H1 (cell line): ENCODE data around the gene SCGB2B2. TPM values are rescaled to one million over a fixed set of nuclear protein-coding genes. Genes with fewer than 3 reads are reported as not detected.

Experiments used
- CTCF ChIA-PET: fragments of 300-600 bp; sonication (Branson Sonifier 250); formaldehyde crosslinking; loops from one replicate; lab custom pipeline; 2021; ENCODE audit not compliant: partially characterized antibody; lab: Charles Lee
- POLR2A ChIA-PET: fragments of 300-600 bp; sonication (Branson Sonifier 250); formaldehyde crosslinking; loops from one replicate; lab custom pipeline; 2021; ENCODE audit warnings: inconsistent platforms; ENCODE audit not compliant: partially characterized antibody; lab: Charles Lee
- DNase-seq, 2 experiments: peaks; one replicate each; pipeline versions ENCODE4 v3.0.0 to v3.0.0-alpha.2; 2010 to 2022; ENCODE audit warnings: low spot score in 2 of 2, low read depth in 1 of 2, mixed read lengths in 1 of 2
- FAIRE-seq: peaks from 2 replicates; lab custom pipeline; 2011; peaks lifted over from hg19 to GRCh38; lab: Jason Lieb, UNC
- H2AFZ ChIP-seq: 2 replicates; pipeline ENCODE4 v1.8.1; 2012; ENCODE audit warnings: low read length, inconsistent platforms
- H2AK5ac ChIP-seq: 2 replicates; pipeline ENCODE4 v1.6.1; 2013; ENCODE audit warnings: low read depth, low read length
- H2BK120ac ChIP-seq: replicated peaks from 2 replicates; pipeline ENCODE3; 2013; ENCODE audit warnings: low read depth, low read length, inconsistent platforms
- H2BK12ac ChIP-seq: 2 replicates; pipeline ENCODE4 v1.6.1; 2013; ENCODE audit warnings: low read depth, low read length
- H2BK15ac ChIP-seq: 2 replicates; pipeline ENCODE4 v1.6.1; 2013; ENCODE audit warnings: low read length
- H2BK20ac ChIP-seq: 2 replicates; pipeline ENCODE4 v1.6.1; 2013; ENCODE audit warnings: low read length
- H2BK5ac ChIP-seq: 2 replicates; pipeline ENCODE4 v1.6.1; 2013; ENCODE audit warnings: low read depth, low read length
- H3K14ac ChIP-seq: 2 replicates; pipeline ENCODE4 v1.6.1; 2013; ENCODE audit warnings: inconsistent platforms; ENCODE audit not compliant: insufficient read length
- H3K18ac ChIP-seq: 2 replicates; pipeline ENCODE4 v1.6.1; 2013; ENCODE audit warnings: low read length; ENCODE audit errors: extremely low read depth
- H3K23ac ChIP-seq: 2 replicates; pipeline ENCODE4 v1.6.1; 2013; ENCODE audit warnings: inconsistent platforms; ENCODE audit not compliant: insufficient read length
- H3K23me2 ChIP-seq: 2 replicates; pipeline ENCODE4 v1.6.1; 2013; ENCODE audit warnings: low read depth, low read length
- H3K27ac ChIP-seq: 2 replicates; pipeline ENCODE4 v1.6.1; 2011; ENCODE audit warnings: low read depth, low read length, inconsistent platforms
- H3K27me3 ChIP-seq, 4 experiments: replicated peaks in 1 of 4; 1 replicate in 1 of 4; 2 replicates in 3 of 4; pipeline versions ENCODE4 v1.6.1 to v1.8.1; 2011 to 2013; ENCODE audit warnings: low read length in 3 of 4, mild to moderate bottlenecking in 3 of 4, inconsistent platforms in 2 of 4, mixed read lengths in 2 of 4, moderate library complexity in 1 of 4; ENCODE audit not compliant: control insufficient read depth in 3 of 4, insufficient read depth in 3 of 4; ENCODE audit errors: extremely low read depth in 1 of 4
- H3K36me3 ChIP-seq, 4 experiments: 2 replicates each; pipeline versions ENCODE4 v1.6.1 to v1.8.1; 2011 to 2013; ENCODE audit warnings: mild to moderate bottlenecking in 4 of 4, low read length in 3 of 4, moderate library complexity in 2 of 4, control low read depth in 1 of 4, inconsistent platforms in 1 of 4; ENCODE audit not compliant: insufficient read depth in 4 of 4, control insufficient read depth in 2 of 4
- H3K4ac ChIP-seq: replicated peaks from 2 replicates; pipeline ENCODE3; 2013; ENCODE audit warnings: low read length, low read depth, mixed read lengths, inconsistent platforms; ENCODE audit not compliant: insufficient read length
- H3K4me1 ChIP-seq, 4 experiments: replicated peaks in 1 of 4; 1 replicate in 1 of 4; 2 replicates in 3 of 4; pipeline versions ENCODE4 v1.6.1 to v1.8.1; 2011 to 2013; ENCODE audit warnings: low read length in 3 of 4, inconsistent platforms in 2 of 4, mixed read lengths in 1 of 4; ENCODE audit not compliant: insufficient read depth in 4 of 4, control insufficient read depth in 3 of 4
- H3K4me2 ChIP-seq, 2 experiments: 2 replicates each; pipeline versions ENCODE4 v1.6.1 to v1.8.1; 2011 to 2013; ENCODE audit warnings: low read depth in 2 of 2, low read length in 2 of 2, control low read depth in 1 of 2, inconsistent platforms in 1 of 2, mild to moderate bottlenecking in 1 of 2; ENCODE audit not compliant: insufficient read depth in 1 of 2
- H3K4me3 ChIP-seq, 4 experiments: fragments of 200-600, 300-600 bp in 1 of 4; sonication (generic), shearing (Covaris generic), sonication (Bioruptor Twin) in 1 of 4; 2 replicates each; pipeline versions ENCODE4 v1.5.1 to v1.8.1; 2011 to 2016; ENCODE audit warnings: low read length in 4 of 4, low read depth in 3 of 4, control low read depth in 2 of 4, inconsistent platforms in 2 of 4, mild to moderate bottlenecking in 2 of 4, mixed read lengths in 1 of 4, moderate library complexity in 1 of 4; ENCODE audit not compliant: insufficient read depth in 2 of 4; ENCODE audit errors: extremely low read depth in 1 of 4
- H3K56ac ChIP-seq: replicated peaks from 2 replicates; pipeline ENCODE3; 2013; ENCODE audit warnings: low read depth, mild to moderate bottlenecking, mixed read lengths, low read length, inconsistent platforms; ENCODE audit not compliant: insufficient read length
- H3K79me1 ChIP-seq: 2 replicates; pipeline ENCODE4 v1.6.1; 2013; ENCODE audit warnings: low read depth, low read length, control low read depth
- H3K79me2 ChIP-seq, 2 experiments: 2 replicates each; pipeline versions ENCODE4 v1.6.1 to v1.8.1; 2012 to 2013; ENCODE audit warnings: low read length in 2 of 2, mild to moderate bottlenecking in 2 of 2, inconsistent platforms in 1 of 2; ENCODE audit not compliant: insufficient read depth in 2 of 2, control insufficient read depth in 1 of 2
- H3K9ac ChIP-seq, 4 experiments: replicated peaks in 1 of 4; 1 replicate in 1 of 4; 2 replicates in 3 of 4; pipeline versions ENCODE4 v1.6.1 to v1.8.1; 2011 to 2013; ENCODE audit warnings: low read depth in 3 of 4, low read length in 3 of 4, control low read depth in 2 of 4, mild to moderate bottlenecking in 2 of 4, moderate library complexity in 2 of 4, inconsistent platforms in 1 of 4; ENCODE audit errors: extremely low read depth in 1 of 4
- H3K9me3 ChIP-seq, 2 experiments: 2 replicates each; pipeline versions ENCODE4 v1.6.1 to v1.8.1; 2012 to 2013; ENCODE audit warnings: mild to moderate bottlenecking in 2 of 2, moderate library complexity in 2 of 2, control low read depth in 1 of 2, inconsistent platforms in 1 of 2, low read depth in 1 of 2, low read length in 1 of 2, mixed read lengths in 1 of 2; ENCODE audit not compliant: insufficient read depth in 2 of 2
- H4K20me1 ChIP-seq, 2 experiments: replicated peaks in 1 of 2; 2 replicates each; pipeline versions ENCODE3 to v1.8.1; 2011 to 2013; ENCODE audit warnings: inconsistent platforms in 2 of 2, low read length in 2 of 2, mild to moderate bottlenecking in 1 of 2; ENCODE audit not compliant: insufficient read depth in 2 of 2, control insufficient read depth in 1 of 2
- H4K5ac ChIP-seq: 2 replicates; pipeline ENCODE4 v1.6.1; 2013; ENCODE audit warnings: low read length, low read depth, mixed read lengths, inconsistent platforms; ENCODE audit not compliant: insufficient read length
- H4K8ac ChIP-seq: 2 replicates; pipeline ENCODE4 v1.8.0; 2013; ENCODE audit warnings: mild to moderate bottlenecking, moderate library complexity, low read length, inconsistent platforms; ENCODE audit not compliant: insufficient read depth; ENCODE audit errors: extremely low read depth
- H4K91ac ChIP-seq: replicated peaks from 2 replicates; pipeline ENCODE3; 2013; ENCODE audit warnings: low read length, mixed read lengths, inconsistent platforms; ENCODE audit not compliant: insufficient read length
- CEBPB ChIP-seq: IDR thresholded peaks from 2 replicates; pipeline ENCODE4 v1.6.1; 2012; ENCODE audit warnings: low read depth, low read length
- CHD1 ChIP-seq: IDR thresholded peaks from 2 replicates; pipeline ENCODE4 v1.6.1; 2012; ENCODE audit warnings: low read depth, low read length, improper control_type of control experiment
- CTBP2 ChIP-seq: IDR thresholded peaks from 2 replicates; pipeline ENCODE4 v1.7.0; 2011; ENCODE audit warnings: borderline replicate concordance, mild to moderate bottlenecking, moderate library complexity, mixed read lengths, low read length; ENCODE audit not compliant: insufficient read depth, insufficient read length
- CTCF ChIP-seq, 3 experiments: IDR thresholded peaks; 1 replicate in 2 of 3; 2 replicates in 1 of 3; pipeline versions ENCODE4 v1.5.1 to v1.6.1; 2011; ENCODE audit warnings: low read length in 3 of 3, mild to moderate bottlenecking in 3 of 3, inconsistent platforms in 2 of 3, low read depth in 1 of 3, moderate library complexity in 1 of 3; ENCODE audit not compliant: insufficient read depth in 1 of 3; ENCODE audit errors: control extremely low read depth in 1 of 3
- NANOG ChIP-seq: IDR thresholded peaks from 2 replicates; pipeline ENCODE4 v1.6.1; 2011; ENCODE audit warnings: low read length, low read depth, mild to moderate bottlenecking, inconsistent platforms; ENCODE audit not compliant: insufficient read depth, poor library complexity, severe bottlenecking
- NRF1 ChIP-seq: IDR thresholded peaks from 2 replicates; pipeline ENCODE4 v1.6.1; 2011; ENCODE audit warnings: mild to moderate bottlenecking, low read depth, low read length, improper control_type of control experiment
- RBBP5 ChIP-seq: IDR thresholded peaks from 2 replicates; pipeline ENCODE4 v1.7.1; 2012; ENCODE audit warnings: low read depth, mild to moderate bottlenecking, inconsistent platforms, low read length, moderate library complexity, borderline replicate concordance
- RNF2 ChIP-seq: fragments of 200-900, 300-1000 bp; sonication (generic); IDR thresholded peaks from 2 replicates; pipeline ENCODE4 v1.7.1; 2016; ENCODE audit warnings: borderline replicate concordance, low read depth, mild to moderate bottlenecking, antibody characterized with exemption, low read length; ENCODE audit not compliant: poor library complexity, severe bottlenecking; ENCODE audit errors: missing control alignments
- SAP30 ChIP-seq: fragments of 300-600 bp; sonication (generic); IDR thresholded peaks from 2 replicates; pipeline ENCODE4 v1.7.1; 2012; ENCODE audit warnings: low read length, moderate library complexity, mild to moderate bottlenecking, inconsistent platforms; ENCODE audit not compliant: insufficient read depth, insufficient replicate concordance
- TAF7 ChIP-seq: optimal IDR thresholded peaks from 2 replicates; pipeline ENCODE3; 2011; ENCODE audit warnings: low read depth, mild to moderate bottlenecking, inconsistent platforms, low read length, moderate library complexity, borderline replicate concordance
- WGBS, 2 experiments: shearing (Covaris generic) in 1 of 2; methylation state at CpG; one replicate each; pipeline versions ENCODE4 v1.1.6 to v1.1.7; 2013 to 2015; ENCODE audit warnings: low lambda C conversion rate in 2 of 2, mixed read lengths in 2 of 2, inconsistent platforms in 1 of 2, low coverage in 1 of 2, missing lambda C conversion rate in 1 of 2; ENCODE audit not compliant: insufficient replicate concordance in 2 of 2, insufficient coverage in 1 of 2, insufficient read length in 1 of 2; ENCODE audit errors: extremely low coverage in 1 of 2, missing lambda C conversion rate in 1 of 2; 5-methylcytosine and 5-hydroxymethylcytosine counted together
- polyA plus RNA-seq, 7 experiments: library from polyadenylated mRNA; depleted of rRNA in 3 of 7; stranded (reverse) in 5 of 7; unstranded in 2 of 7; fragments of >200 nt in 5 of 7; fragments of 200-250 nt in 2 of 7; gene quantifications; 1 replicate in 5 of 7; 2 replicates in 1 of 7; 4 replicates in 1 of 7; pipeline versions ENCODE4 v1.2.1 to v1.2.3, GENCODE V29; 2011 to 2013; ENCODE audit warnings: missing spikeins in 2 of 7, mixed read lengths in 2 of 7
- total RNA-seq: library from RNA; stranded (reverse); fragmentation: NEBNext Ultra II Directional; extraction: Animal tissue kit (Norgen Biotek cat#: 25700); gene quantifications from 2 replicates; pipeline ENCODE4 v1.2.1, GENCODE V29; 2021

The SCGB2B2 gene
- total and polyA plus RNA-seq, 2 of the 8 experiments (the other 6 are each of a cell fraction or from before 2014, with no cell fraction given), result 0.09 TPM; not detected in 1

GRCh38 chr19:34661357-34661756 is 15.6 kb downstream of the SCGB2B2 start:
- H3K14ac ChIP-seq, result no peak overlapping the region
- FAIRE-seq (no peak), DNase-seq (no peak)
- H3K23ac ChIP-seq, result no peak overlapping the region
- H2BK120ac ChIP-seq, result no peak overlapping the region
- no peaks in the 10 kb centered on the region for H3K79me2 ChIP-seq
- POLR2A ChIA-PET, result interaction anchor here (1.0 kb wide), 1 partner anchor 17 kb away, joined by 3 read pairs; no protein-coding TSS in a partner anchor
- no peaks in the 10 kb centered on the region for H3K79me1 ChIP-seq
- no peak overlapping the region for H2BK15ac ChIP-seq
- H3K18ac ChIP-seq, result no peak overlapping the region
- WGBS, 2 experiments, result 88% methylated on average over 3 of the region's 3 CpGs; no CpG with 5 or more reads in 1 of the 2 experiments
- H2BK20ac ChIP-seq, result no peak overlapping the region
- H3K27me3 ChIP-seq, result no peaks in the 10 kb centered on the region
- no peak overlapping the region for H3K4ac ChIP-seq
- no peak overlapping the region for H3K4me3 ChIP-seq
- no peak overlapping the region for H4K5ac ChIP-seq
- CTCF ChIA-PET, result interaction anchor here (5.5 kb wide), 1 partner anchor 21 kb away, joined by 31 read pairs; no protein-coding TSS in a partner anchor
- H3K4me2 ChIP-seq, result no peak overlapping the region
- no peak overlapping the region for H3K27ac ChIP-seq
- H4K8ac ChIP-seq, result no peak overlapping the region
- H2BK12ac ChIP-seq, result no peak overlapping the region
- H3K4me1 ChIP-seq, result no peaks in the 10 kb centered on the region
- H3K36me3 ChIP-seq, result no peaks in the 10 kb centered on the region
- no peaks in the 10 kb centered on the region for H3K23me2 ChIP-seq
- peaks cover 0 to 6% of the 10 kb centered on the region in 2 experiments; a peak in 2 of 4 replicates for H3K9me3 ChIP-seq
- H3K56ac ChIP-seq, result no peak overlapping the region
- no peak overlapping the region for H2AFZ ChIP-seq
- no peaks in the 10 kb centered on the region for H4K20me1 ChIP-seq
- no peak overlapping the region for H3K9ac ChIP-seq
- no peak overlapping the region for H2BK5ac ChIP-seq
- H2AK5ac ChIP-seq, result no peak overlapping the region
- no peak overlapping the region for H4K91ac ChIP-seq
- no peak for TF ChIP-seq CTBP2
- TF ChIP-seq NANOG, result no peak
- no peak for TF ChIP-seq CEBPB
- TF ChIP-seq TAF7, result no peak
- no peak for TF ChIP-seq RBBP5
- TF ChIP-seq SAP30, result no peak
- no peak for TF ChIP-seq RNF2
- TF ChIP-seq NRF1, result no peak
- TF ChIP-seq CTCF (IDR thresholded peaks at IDR 0.05; ENCODE audit: control extremely low read depth in 1 of 3, insufficient read depth in 1 of 3, low read depth in 1 of 3, low read length in 3 of 3), result no peak
- no peak for TF ChIP-seq CHD1
